ENCODE results near the gene URB1.

- TF ChIP-seq POLR2A (IDR thresholded peaks at IDR 0.05; ENCODE audit: low read length) (no peak), GATA1 (IDR thresholded peaks at IDR 0.05; ENCODE audit: low read depth, low read length) (no peak)
Observed at GRCh38 chr21:32301596-32301995, 91.2 kb downstream of the URB1 start.

Measured in erythroblast (primary cell).